ENCODE measurements around the gene ZC3H18. TPM values are rescaled to one million over a fixed set of nuclear protein-coding genes. Genes with fewer than 3 reads are reported as not detected.
A peak's percentile ranks its signal among the peaks of the same experiment; 100 is the strongest.

ZC3H18 gene
- total and polyA plus RNA-seq, 2 of the 4 experiments (the other 2 are of a cell fraction) = 3.4 to 21.3 TPM

DNA sequence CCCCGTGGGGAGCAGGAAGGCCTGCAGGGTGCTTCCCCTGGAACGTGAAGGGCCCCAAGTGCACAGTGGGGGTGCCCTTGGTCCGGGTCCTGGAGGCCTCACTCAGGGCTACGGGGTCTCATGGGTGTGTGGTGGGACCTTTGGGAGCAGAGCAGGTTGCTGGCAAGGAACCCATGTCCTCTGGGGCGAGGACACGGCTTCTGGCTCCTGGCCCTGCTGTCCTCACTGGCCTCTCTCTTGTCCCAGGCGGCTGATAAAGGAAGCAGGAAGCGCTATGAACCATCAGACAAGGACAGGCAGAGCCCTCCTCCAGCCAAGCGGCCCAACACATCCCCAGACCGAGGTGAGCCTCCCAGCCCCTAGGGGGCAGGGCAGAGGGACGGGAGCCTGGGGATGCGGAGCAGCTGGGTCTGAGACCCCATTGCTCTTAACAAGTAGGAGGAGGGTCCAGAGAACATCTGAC is 58.3 kb downstream of the ZC3H18 start:
- H4K8ac ChIP-seq (ENCODE audit: low read depth in 2 of 2, low read length in 2 of 2) = no peak overlapping the region
- peaks cover 5% of the 10 kb centered on the region for H4K20me1 ChIP-seq (ENCODE audit: insufficient read depth, low read length)
- no peak overlapping the region for H3K4me3 ChIP-seq (ENCODE audit: insufficient read depth, low read depth, low read length)
- H3K9me1 ChIP-seq (ENCODE audit: insufficient read depth, low read length) = no peaks in the 10 kb centered on the region
- H3K4ac ChIP-seq (ENCODE audit: low read depth, low read length) = no peak overlapping the region
- peak; percentile 48; the same call in 1 of the 2 replicates for ATAC-seq (ENCODE audit: low read depth)
- ChIA-PET POLR2A (ENCODE audit: unreplicated experiment) (no interaction called here), CTCF (no interaction called here)
- H3K27ac ChIP-seq (ENCODE audit: insufficient read depth, low read length) = no peak overlapping the region
- intact Hi-C loops (cut with micrococcal nuclease) = no loop called here
- H3K14ac ChIP-seq (replicated peaks; ENCODE audit: low read depth, low read length) = no peak overlapping the region
- no peak overlapping the region for H2AFZ ChIP-seq (replicated peaks; ENCODE audit: low read length, poor library complexity)
- peaks cover 74% of the 10 kb centered on the region for H3K36me3 ChIP-seq (ENCODE audit: control insufficient read depth, insufficient read depth, low read length)
- H2AK9ac ChIP-seq (replicated peaks; ENCODE audit: low read depth, low read length, poor library complexity) = no peak overlapping the region
- no peak overlapping the region for H3K9ac ChIP-seq (ENCODE audit: low read depth, low read length)
- no peak overlapping the region for H2BK120ac ChIP-seq (ENCODE audit: low read depth, low read length)
- 82% methylated on average over 4 of the region's 12 CpGs; no CpG with 5 or more reads in 1 of the 2 experiments for WGBS, 2 experiments (ENCODE audit: extremely low coverage in 2 of 2, insufficient read length in 1 of 2)
- no peaks in the 10 kb centered on the region for H3K4me1 ChIP-seq (ENCODE audit: control insufficient read depth, insufficient read depth, low read length)
- no peak overlapping the region for H3K18ac ChIP-seq (ENCODE audit: low read depth, low read length)
- in situ Hi-C loops (cut with MboI; ENCODE audit: low sequenced_read_pairs) = no loop called here
- no peak overlapping the region for H2BK20ac ChIP-seq (ENCODE audit: low read depth, low read length)
- H3K23ac ChIP-seq (ENCODE audit: low read depth, low read length) = no peak overlapping the region
- no peak overlapping the region for H2BK15ac ChIP-seq (ENCODE audit: low read depth, low read length)
- no peak overlapping the region for H4K91ac ChIP-seq (ENCODE audit: insufficient read depth, low read depth, low read length)
- H3K4me2 ChIP-seq (ENCODE audit: low read depth, low read length) = no peak overlapping the region
- no peaks in the 10 kb centered on the region for H3K27me3 ChIP-seq (ENCODE audit: control insufficient read depth, insufficient read depth, low read length)
- no peak for DNase-seq
- no peak overlapping the region for H2BK5ac ChIP-seq (ENCODE audit: low read depth, low read length, poor library complexity, severe bottlenecking)
- no TSS peak for BruUV-seq (replicated peaks)
- H3K9me3 ChIP-seq (ENCODE audit: control insufficient read depth, insufficient read depth, low read length) = no peaks in the 10 kb centered on the region
- peaks cover 0 to 7% of the 10 kb centered on the region in 2 experiments; a peak in 2 of 4 replicates for H3K79me1 ChIP-seq (ENCODE audit: low read depth in 1 of 2, low read length in 2 of 2)
- dilution Hi-C loops (cut with HindIII; ENCODE audit: low sequenced_read_pairs, unreplicated experiment) = no loop called here
- no peak overlapping the region for H2AK5ac ChIP-seq (ENCODE audit: low read depth, low read length)
- H4K5ac ChIP-seq (ENCODE audit: low read depth, low read length) = no peak overlapping the region
- H3K56ac ChIP-seq (ENCODE audit: extremely low read depth, insufficient read depth, low read length) = no peak overlapping the region
- TF ChIP-seq SMC3 (IDR thresholded peaks at IDR 0.05; ENCODE audit: low read depth, low read length) (no peak), RAD21 (IDR thresholded peaks at IDR 0.05; ENCODE audit: low read length) (0 out of 2 replicates have a peak, but pooled peaks have one; percentile 10)
- TF ChIP-seq, protein P1, sequence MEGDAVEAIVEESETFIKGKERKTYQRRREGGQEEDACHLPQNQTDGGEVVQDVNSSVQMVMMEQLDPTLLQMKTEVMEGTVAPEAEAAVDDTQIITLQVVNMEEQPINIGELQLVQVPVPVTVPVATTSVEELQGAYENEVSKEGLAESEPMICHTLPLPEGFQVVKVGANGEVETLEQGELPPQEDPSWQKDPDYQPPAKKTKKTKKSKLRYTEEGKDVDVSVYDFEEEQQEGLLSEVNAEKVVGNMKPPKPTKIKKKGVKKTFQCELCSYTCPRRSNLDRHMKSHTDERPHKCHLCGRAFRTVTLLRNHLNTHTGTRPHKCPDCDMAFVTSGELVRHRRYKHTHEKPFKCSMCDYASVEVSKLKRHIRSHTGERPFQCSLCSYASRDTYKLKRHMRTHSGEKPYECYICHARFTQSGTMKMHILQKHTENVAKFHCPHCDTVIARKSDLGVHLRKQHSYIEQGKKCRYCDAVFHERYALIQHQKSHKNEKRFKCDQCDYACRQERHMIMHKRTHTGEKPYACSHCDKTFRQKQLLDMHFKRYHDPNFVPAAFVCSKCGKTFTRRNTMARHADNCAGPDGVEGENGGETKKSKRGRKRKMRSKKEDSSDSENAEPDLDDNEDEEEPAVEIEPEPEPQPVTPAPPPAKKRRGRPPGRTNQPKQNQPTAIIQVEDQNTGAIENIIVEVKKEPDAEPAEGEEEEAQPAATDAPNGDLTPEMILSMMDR (conservative IDR thresholded peaks at IDR 0.05; ENCODE audit: low read depth, low read length) = peak; percentile 33; the same call in 1 of the 2 replicates
